Measurements from ENCODE around the gene LAGE3.

The LAGE3 gene

GRCh38 chrX:154477891-154478477, 1.1 kb downstream of the LAGE3 start:
- DNase-seq (ENCODE audit: low read depth): no peak

- no peak for DNase-seq (ENCODE audit: low read depth)
These were observed 2.3 kb downstream of the LAGE3 start for GRCh38 chrX:154476821-154477220.

- no peak for DNase-seq (ENCODE audit: low read depth)
These were observed 5.4 kb downstream of the LAGE3 start for GRCh38 chrX:154473683-154474082.

- DNase-seq (ENCODE audit: low read depth): no peak
These were observed 6.1 kb downstream of the LAGE3 start for GRCh38 chrX:154472685-154473632.

- no peak for DNase-seq (ENCODE audit: low read depth)
These were observed 7.0 kb downstream of the LAGE3 start for GRCh38 chrX:154471839-154472684.

GRCh38 chrX:154470914-154471568, 8.0 kb downstream of the LAGE3 start:
- no peak for DNase-seq (ENCODE audit: low read depth)

GRCh38 chrX:154470434-154470833, 8.6 kb downstream of the LAGE3 start:
- DNase-seq (ENCODE audit: low read depth): no peak

- no peak for DNase-seq (ENCODE audit: low read depth)
These were observed 9.2 kb downstream of the LAGE3 start for GRCh38 chrX:154469880-154470279.

GRCh38 chrX:154469114-154469513, 10.0 kb downstream of the LAGE3 start:
- no peak for DNase-seq (ENCODE audit: low read depth)

- DNase-seq (ENCODE audit: low read depth): no peak
These were observed 10.9 kb downstream of the LAGE3 start for GRCh38 chrX:154468217-154468616.

GRCh38 chrX:154467556-154467955, 11.5 kb downstream of the LAGE3 start:
- no peak for DNase-seq (ENCODE audit: low read depth)

GRCh38 chrX:154466907-154467306, 12.2 kb downstream of the LAGE3 start:
- no peak for DNase-seq (ENCODE audit: low read depth)

GRCh38 chrX:154466036-154466435, 13.0 kb downstream of the LAGE3 start:
- no peak for DNase-seq (ENCODE audit: low read depth)

- no peak for DNase-seq (ENCODE audit: low read depth)
These were observed 13.5 kb downstream of the LAGE3 start for GRCh38 chrX:154465601-154466000.

GRCh38 chrX:154464806-154465365, 14.2 kb downstream of the LAGE3 start:
- no peak for DNase-seq (ENCODE audit: low read depth)

- no peak for DNase-seq (ENCODE audit: low read depth)
These were observed 15.4 kb downstream of the LAGE3 start for GRCh38 chrX:154463611-154464220.

GRCh38 chrX:154462396-154462795, 16.7 kb downstream of the LAGE3 start:
- DNase-seq (ENCODE audit: low read depth): no peak

GRCh38 chrX:154460326-154460725, 18.8 kb downstream of the LAGE3 start:
- DNase-seq (ENCODE audit: low read depth): no peak

- no peak for DNase-seq (ENCODE audit: low read depth)
These were observed 19.2 kb downstream of the LAGE3 start for GRCh38 chrX:154459832-154460231.

- DNase-seq (ENCODE audit: low read depth): no peak
These were observed 19.9 kb downstream of the LAGE3 start for GRCh38 chrX:154458954-154459778.
